ENCODE data around the gene CAPSL. TPM values are rescaled to one million over a fixed set of nuclear protein-coding genes. Genes with fewer than 3 reads are reported as not detected.

CAPSL gene
- total RNA-seq, 1 experiment from 2014 or later: not detected

- CTCF ChIA-PET: interaction anchor here (0.6 to 0.9 kb wide), 4 partner anchors 276 to 1389 kb away, joined by 3 to 8 read pairs (median 4); partner anchors contain the start of genes BRIX1 and RAD1
- no peak overlapping the region for H3K27ac ChIP-seq
- peak in 1 of 2 experiments; percentile 58 for DNase-seq
- intact Hi-C loops (cut with micrococcal nuclease; ENCODE audit: unreplicated experiment): loop anchor here (1.0 to 10.0 kb wide), 6 partner anchors 276 to 1452 kb away; partner anchors contain the start of genes BRIX1, RAD1 and SPEF2
- H4K20me1 ChIP-seq (ENCODE audit: insufficient read depth): no peaks in the 10 kb centered on the region
- H3F3A ChIP-seq (ENCODE audit: insufficient read depth, low read depth): no peaks in the 10 kb centered on the region
- no peak overlapping the region for H3K4me2 ChIP-seq
- no peak overlapping the region for H3K4me3 ChIP-seq
- H2AFZ ChIP-seq: no peak overlapping the region
- H3K9me3 ChIP-seq (ENCODE audit: insufficient read depth, low read depth): no peaks in the 10 kb centered on the region
- peaks cover 54% of the 10 kb centered on the region for H3K27me3 ChIP-seq (ENCODE audit: insufficient read depth, low read depth)
- no peaks in the 10 kb centered on the region for H3K79me2 ChIP-seq (ENCODE audit: low read depth)
- H3K36me3 ChIP-seq (ENCODE audit: low read depth): no peaks in the 10 kb centered on the region
- BruUV-seq (replicated peaks): no TSS peak
- POLR2A ChIA-PET (ENCODE audit: unreplicated experiment): no interaction called here
- H3K9me2 ChIP-seq (ENCODE audit: insufficient read depth): no peaks in the 10 kb centered on the region
- no peaks in the 10 kb centered on the region for H3K4me1 ChIP-seq (replicated peaks; ENCODE audit: insufficient read depth)
- TF ChIP-seq CTCF (conservative IDR thresholded peaks at IDR 0.05) (peak; percentile 99), EZH2 (IDR thresholded peaks at IDR 0.05; ENCODE audit: low read depth) (no peak)
Observed at GRCh38 chr5:35926389-35927051, 11.9 kb downstream of the CAPSL start.

GRCh38 chr5:35924950-35925722 lies 13.3 kb downstream of the CAPSL start:
- BruUV-seq (replicated peaks): no TSS peak
- Histone ChIP-seq H3K27ac (no peak overlapping the region), H3K9me2 (ENCODE audit: insufficient read depth) (no peaks in the 10 kb centered on the region), H3F3A (ENCODE audit: insufficient read depth, low read depth) (no peaks in the 10 kb centered on the region), H3K4me1 (replicated peaks; ENCODE audit: insufficient read depth) (no peaks in the 10 kb centered on the region), H2AFZ (no peak overlapping the region), H3K4me3 (no peak overlapping the region), H3K27me3 (ENCODE audit: insufficient read depth, low read depth) (peaks cover 42% of the 10 kb centered on the region), H4K20me1 (ENCODE audit: insufficient read depth) (no peaks in the 10 kb centered on the region), H3K9me3 (ENCODE audit: insufficient read depth, low read depth) (no peaks in the 10 kb centered on the region), H3K79me2 (ENCODE audit: low read depth) (no peaks in the 10 kb centered on the region), H3K4me2 (no peak overlapping the region), H3K36me3 (ENCODE audit: low read depth) (no peaks in the 10 kb centered on the region)
- ChIA-PET CTCF (interaction anchor here (0.6 to 1.2 kb wide), 6 partner anchors 273 to 1890 kb away, joined by 3 to 12 read pairs (median 6); partner anchors contain the start of gene SPEF2), POLR2A (ENCODE audit: unreplicated experiment) (no interaction called here)
- DNase-seq: peak in 1 of 2 experiments; percentile 42
- intact Hi-C loops (cut with micrococcal nuclease; ENCODE audit: unreplicated experiment): loop anchor here (1.0 to 10.0 kb wide), 3 partner anchors 148 to 1010 kb away; partner anchors contain the start of genes BRIX1 and RAD1
- TF ChIP-seq EZH2 (IDR thresholded peaks at IDR 0.05; ENCODE audit: low read depth): no peak
- peak; percentile 38; the same call in 1 of the 2 replicates for TF ChIP-seq CTCF (conservative IDR thresholded peaks at IDR 0.05)

- H3K27ac ChIP-seq: no peak overlapping the region
- no peak overlapping the region for H3K4me3 ChIP-seq
- no peak overlapping the region for H3K4me2 ChIP-seq
- intact Hi-C loops (cut with micrococcal nuclease; ENCODE audit: unreplicated experiment): loop anchor here (10.0 kb wide), 2 partner anchors 390 to 1010 kb away; partner anchors contain the start of genes BRIX1 and RAD1
- peaks cover 38% of the 10 kb centered on the region for H3K27me3 ChIP-seq (ENCODE audit: insufficient read depth, low read depth)
- DNase-seq: no peak
- no TSS peak for BruUV-seq (replicated peaks)
- H4K20me1 ChIP-seq (ENCODE audit: insufficient read depth): no peaks in the 10 kb centered on the region
- no peaks in the 10 kb centered on the region for H3K79me2 ChIP-seq (ENCODE audit: low read depth)
- H3K9me2 ChIP-seq (ENCODE audit: insufficient read depth): no peaks in the 10 kb centered on the region
- no peaks in the 10 kb centered on the region for H3F3A ChIP-seq (ENCODE audit: insufficient read depth, low read depth)
- POLR2A ChIA-PET (ENCODE audit: unreplicated experiment): interaction anchor here (0.6 kb wide), 1 partner anchor 833 kb away, joined by 4 read pairs; no protein-coding TSS in a partner anchor
- CTCF ChIA-PET: no interaction called here
- no peak overlapping the region for H2AFZ ChIP-seq
- TF ChIP-seq EZH2 (IDR thresholded peaks at IDR 0.05; ENCODE audit: low read depth): no peak
- TF ChIP-seq CTCF (conservative IDR thresholded peaks at IDR 0.05): no peak
- H3K9me3 ChIP-seq (ENCODE audit: insufficient read depth, low read depth): no peaks in the 10 kb centered on the region
- H3K36me3 ChIP-seq (ENCODE audit: low read depth): no peaks in the 10 kb centered on the region
- no peaks in the 10 kb centered on the region for H3K4me1 ChIP-seq (replicated peaks; ENCODE audit: insufficient read depth)
Observed at GRCh38 chr5:35924122-35924949, 14.1 kb downstream of the CAPSL start.

Data from PC-9 (cell line).